ENCODE measurements around the gene NACAD.
A peak's percentile ranks its signal among the peaks of the same experiment; 100 is the strongest.
"Not testable (repeated sequence)": the region's sequence is repeated elsewhere in the genome, so short reads cannot be mapped to it uniquely, and the experiment has no call there.

The NACAD gene

DNA sequence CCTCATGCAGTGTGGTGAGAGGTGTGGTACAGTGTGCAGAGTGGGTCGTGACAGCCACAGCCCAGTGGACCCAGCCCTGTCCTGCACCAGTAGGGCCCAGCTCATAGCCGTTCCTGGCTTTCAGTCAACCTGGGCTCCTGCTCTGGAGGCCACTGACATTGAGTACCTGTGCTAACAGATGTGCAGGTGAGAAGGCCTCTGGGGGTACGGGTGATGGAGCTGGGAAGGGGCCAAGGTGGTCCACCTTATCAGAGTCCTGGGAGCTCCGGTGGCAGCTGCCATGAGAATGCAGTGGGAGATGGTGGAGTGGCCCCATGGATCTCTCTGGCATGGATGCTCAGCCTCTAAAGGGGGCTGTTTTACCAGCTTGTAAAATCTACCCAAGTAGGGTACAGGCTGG, 28.8 kb upstream of the NACAD start:
- no peak for DNase-seq (ENCODE audit: low read depth)

GRCh38 chr7:45116048-45116447, 27.3 kb upstream of the NACAD start:
- DNase-seq (ENCODE audit: low read depth) = no peak

GRCh38 chr7:45114926-45115325, 26.2 kb upstream of the NACAD start:
- no peak for DNase-seq (ENCODE audit: low read depth)

- not testable (repeated sequence) for DNase-seq (ENCODE audit: low read depth)
These were observed 25.5 kb upstream of the NACAD start for GRCh38 chr7:45114257-45114656.

DNA sequence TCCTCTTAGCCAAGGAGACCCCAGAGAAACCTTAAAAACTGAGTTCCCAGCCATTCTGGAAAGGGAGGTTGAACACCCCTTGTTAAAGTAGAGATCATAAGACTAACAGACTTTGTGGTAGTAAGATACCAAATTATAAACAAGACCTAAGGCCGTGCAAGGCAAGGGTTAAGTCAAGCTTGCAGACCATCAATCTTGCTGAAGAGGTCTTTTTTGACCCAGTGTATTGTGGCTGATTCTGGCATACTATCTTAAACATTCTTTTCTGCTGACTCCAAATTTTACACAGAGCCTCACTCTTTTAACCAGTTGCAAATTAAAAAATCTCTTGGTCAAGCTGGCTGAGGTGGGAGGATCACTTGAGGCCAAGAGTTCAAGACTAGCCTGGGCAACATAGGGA, 23.9 kb upstream of the NACAD start:
- DNase-seq (ENCODE audit: low read depth) = no peak

- peak; percentile 91 for DNase-seq (ENCODE audit: low read depth)
These were observed 22.8 kb upstream of the NACAD start, which contains the start of gene TBRG4 for GRCh38 chr7:45111298-45112223. TSS of gene TBRG4 (minus strand) at chr7:45111697. CDS start at chr7:45109237, 2,460 bp downstream.

DNA sequence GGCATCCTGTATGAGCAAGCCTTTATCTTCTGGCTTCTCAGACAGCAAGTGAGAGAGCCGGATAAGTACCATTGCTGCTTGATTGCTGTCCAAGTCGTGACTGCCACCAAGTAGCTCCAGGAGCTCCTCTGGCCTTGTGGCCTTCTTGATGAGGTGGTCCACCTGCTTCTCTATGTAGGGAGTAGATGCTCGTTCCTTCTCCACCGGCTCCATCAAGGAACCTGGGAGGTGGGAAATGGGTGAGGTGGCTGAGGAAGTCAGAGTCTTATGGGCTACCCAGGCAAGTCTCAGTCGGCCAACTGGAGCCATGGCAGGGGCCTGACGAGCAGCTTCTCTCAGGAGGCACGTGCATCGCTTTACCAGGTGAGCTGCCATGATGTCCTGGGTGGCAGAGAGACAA, 20.1 kb upstream of the NACAD start:
- no peak for DNase-seq (ENCODE audit: low read depth)

GRCh38 chr7:45107356-45107755, 18.6 kb upstream of the NACAD start:
- no peak for DNase-seq (ENCODE audit: low read depth)

DNA sequence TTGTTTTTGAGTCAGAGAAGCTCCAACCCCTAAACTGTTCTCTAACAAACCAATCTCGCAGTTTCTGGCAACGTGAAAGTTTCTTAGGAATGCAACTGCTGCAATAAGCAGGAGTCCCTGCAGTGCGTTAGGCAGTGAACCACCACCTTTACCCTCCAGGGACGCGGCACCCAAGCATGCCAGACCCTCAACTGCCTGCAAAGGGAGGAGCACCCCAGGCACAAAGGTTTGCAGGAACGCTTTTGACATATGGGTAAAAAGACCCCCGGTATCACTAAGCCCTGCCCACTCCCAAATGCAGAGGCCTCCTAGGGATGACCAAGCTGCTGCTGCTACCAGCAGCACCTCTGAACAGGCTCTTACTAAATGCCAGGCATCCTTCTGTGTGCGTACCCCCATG, 18.1 kb upstream of the NACAD start:
- no peak for DNase-seq (ENCODE audit: low read depth)

DNA sequence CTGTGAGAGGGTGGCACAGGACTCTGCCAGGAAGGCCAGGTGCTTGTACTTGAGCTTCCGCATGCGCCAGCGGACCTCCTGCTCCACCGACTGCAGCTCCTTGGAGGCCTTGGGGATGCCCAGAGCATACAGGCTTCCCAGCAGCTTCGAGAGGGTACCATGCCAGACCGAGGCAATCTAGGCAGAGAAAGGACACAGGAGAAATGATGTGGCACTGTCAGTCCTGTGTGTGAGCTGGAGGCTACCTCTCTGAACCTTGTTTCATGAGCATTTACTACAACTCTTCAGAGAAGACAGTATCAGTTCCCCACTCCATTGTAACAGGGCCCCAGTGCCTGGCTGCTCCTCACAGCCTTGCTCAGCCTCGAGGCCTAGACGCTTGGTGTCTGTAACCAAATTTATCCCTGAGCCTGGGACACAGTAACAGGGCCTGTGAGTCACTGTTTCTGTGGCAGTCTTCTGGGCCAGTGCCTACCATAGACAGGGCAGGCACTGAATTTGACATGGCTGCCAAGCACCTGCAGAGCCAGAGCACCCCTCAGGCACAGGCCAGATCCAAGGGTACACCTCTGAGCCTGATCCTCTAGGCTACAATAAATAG, 16.9 kb upstream of the NACAD start:
- no peak for DNase-seq (ENCODE audit: low read depth)

DNA sequence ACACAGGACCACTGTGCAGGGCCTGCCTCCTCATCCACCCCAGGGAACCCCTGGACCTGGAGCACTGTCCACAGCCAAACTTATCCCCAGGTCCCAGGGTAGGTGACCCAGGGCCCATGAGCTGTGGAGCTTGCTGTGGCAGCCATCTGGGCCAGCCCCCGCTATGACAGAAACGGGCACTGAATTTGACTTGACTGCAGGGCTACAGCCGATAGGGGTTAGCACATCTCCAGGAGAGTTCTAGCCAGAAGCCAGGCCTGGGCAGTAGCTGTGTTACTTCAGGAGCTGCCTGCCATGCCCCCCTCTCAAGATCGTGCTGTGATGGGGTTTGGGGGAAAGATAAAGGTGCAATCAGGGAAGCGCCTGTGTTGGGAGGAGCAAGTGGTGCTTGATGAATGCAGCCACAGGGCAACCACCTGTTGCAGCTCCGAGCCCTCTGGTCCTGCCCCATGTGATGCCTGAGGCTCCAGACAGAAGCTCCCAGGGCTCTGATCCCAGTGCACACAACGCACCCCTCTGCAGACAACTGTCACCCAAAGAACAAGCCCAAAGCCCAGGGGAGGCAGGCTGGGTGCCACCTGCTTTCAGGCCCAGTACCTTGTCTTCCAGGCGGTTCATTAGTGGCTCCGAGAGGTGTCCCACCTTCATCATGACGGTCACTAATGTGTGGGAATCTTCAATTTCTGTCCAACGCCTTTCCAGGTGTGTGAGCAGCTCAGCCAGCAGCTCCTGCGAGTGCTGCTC, 16.2 kb upstream of the NACAD start:
- DNase-seq (ENCODE audit: low read depth) = no peak

DNA sequence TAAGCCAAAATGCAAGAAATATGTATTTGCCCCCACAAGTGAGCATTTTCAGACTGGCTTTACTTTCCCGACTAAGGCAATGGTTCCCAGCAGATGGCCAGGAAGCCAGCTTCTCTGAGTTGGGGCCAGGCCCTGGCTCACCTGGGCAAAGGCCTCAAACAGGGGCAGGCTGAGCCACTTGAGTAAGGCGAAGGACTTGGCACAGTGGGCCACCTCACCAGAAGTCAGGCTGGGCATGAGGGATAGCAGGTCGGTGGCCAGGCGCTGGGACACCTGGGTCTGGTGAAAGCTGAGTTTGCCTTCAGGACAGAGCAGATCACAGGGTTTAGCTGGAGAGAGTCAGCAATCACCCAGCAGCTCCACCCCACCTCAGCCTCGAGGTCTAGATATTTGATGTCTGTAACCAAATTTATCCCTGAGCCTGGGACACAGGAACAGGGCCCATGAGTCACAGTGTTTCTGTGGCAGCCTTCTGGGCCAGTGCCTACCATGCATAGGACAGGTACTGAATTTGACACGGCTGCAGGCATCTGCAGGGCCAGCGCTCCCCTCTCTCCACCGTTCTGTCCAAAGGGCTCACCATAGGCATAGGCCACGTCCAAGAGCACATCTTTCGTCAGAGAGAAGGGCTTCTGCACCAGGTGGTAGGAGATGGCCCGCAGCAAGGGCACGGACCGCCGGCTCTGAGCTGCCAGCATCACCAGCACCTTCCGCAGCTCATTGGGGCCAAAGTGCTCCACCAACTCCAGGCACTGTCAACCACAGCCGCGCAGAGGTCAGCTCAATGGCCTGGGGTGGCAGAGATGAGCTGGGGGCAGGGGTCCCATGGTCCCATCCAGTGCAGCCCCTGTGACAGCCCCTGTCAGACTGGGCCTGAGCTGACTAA, 15.4 kb upstream of the NACAD start:
- DNase-seq (ENCODE audit: low read depth) = no peak

DNA sequence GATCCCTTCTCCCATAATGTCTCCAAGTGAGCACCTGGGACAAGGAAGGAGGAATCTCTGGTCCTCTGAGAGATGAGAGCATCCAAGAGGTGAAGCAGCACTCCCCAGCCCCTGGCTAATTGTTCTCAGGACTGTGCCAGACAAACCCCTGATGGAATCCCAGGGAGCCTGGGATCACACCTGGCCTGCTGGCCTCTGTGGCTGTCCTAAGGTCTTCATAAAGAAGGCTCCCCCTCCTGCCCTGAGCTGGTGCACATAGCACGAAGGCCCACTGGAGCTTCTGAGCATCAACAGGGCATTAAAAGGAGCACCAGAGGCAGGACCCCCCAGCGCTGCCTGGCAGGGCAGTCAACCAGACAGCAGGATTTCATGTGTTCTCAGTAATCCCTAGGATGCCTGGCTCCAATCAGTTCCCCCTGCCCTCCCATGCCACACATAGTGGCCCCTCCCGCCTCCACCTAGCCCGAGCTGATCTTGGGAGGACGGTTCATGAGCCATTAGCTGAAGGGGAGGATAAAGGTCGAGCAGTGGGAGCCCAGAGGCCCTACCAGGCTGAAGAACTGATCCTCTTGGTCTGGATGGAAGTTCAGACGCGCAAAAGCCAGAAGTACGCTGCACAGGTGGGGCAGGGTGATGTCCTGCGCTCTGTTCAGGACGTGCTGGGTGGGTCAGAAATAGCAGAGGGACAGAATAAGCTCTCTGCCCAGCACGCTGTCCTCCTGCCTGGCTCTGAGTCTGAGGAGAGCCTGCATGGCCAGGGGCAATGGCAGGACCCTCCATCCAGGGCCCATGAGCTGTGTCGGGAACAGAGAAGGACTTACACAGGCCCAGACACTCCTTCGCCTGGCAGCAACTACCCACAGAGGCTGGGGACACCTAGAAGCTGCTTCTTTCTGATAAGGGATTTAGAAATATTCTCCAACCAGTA, 14.3 kb upstream of the NACAD start:
- no peak for DNase-seq (ENCODE audit: low read depth)

GRCh38 chr7:45101748-45102147, 13.0 kb upstream of the NACAD start:
- DNase-seq (ENCODE audit: low read depth) = no peak

DNA sequence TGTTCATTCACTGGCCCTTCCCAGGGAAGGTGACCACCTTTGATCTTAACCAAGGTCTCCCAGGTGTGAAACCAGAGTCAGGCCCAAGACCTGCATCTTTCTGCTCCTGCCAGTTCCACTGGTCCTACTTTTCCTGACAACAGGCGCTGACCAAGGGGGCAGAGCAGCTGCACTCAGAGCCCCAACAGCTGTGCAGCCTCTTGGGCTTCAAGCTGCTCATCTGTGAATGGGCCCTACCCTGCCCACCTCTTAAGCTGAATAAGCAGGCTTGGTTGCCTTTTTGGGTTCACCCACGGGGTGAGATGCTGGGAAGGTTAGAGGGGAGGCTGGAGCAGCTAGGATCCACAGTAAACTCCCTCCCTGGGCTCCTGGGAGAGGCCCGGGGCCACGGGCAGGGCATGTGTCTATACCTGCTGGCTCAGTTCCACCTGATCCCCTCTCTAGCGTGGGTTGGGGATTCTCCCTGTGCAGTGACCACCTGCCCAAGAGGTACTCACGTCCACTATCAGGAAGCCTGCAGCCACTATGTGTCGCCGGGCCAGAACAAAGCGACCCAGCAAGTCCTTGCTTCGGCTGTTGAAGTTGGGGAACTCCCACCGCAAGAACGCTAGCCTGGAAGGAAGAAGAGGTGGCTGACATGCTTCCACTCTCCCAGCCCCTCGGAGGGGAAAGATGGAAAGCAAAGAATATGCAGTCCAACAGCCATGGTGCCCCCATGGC, 12.2 kb upstream of the NACAD start:
- DNase-seq (ENCODE audit: low read depth) = no peak

- DNase-seq (ENCODE audit: low read depth) = no peak
These were observed 11.4 kb upstream of the NACAD start for GRCh38 chr7:45099891-45100760.

- DNase-seq (ENCODE audit: low read depth) = no peak
These were observed 10.4 kb upstream of the NACAD start for GRCh38 chr7:45098983-45099839.

- DNase-seq (ENCODE audit: low read depth) = no peak
These were observed 4.1 kb upstream of the NACAD start for GRCh38 chr7:45092931-45093235.

Data from activated T-cell treated with anti-CD3 and anti-CD28 coated beads for 24 hours (primary cell).